ENCODE measurements around the gene ELMO2. TPM values are rescaled to one million over a fixed set of nuclear protein-coding genes. Genes with fewer than 3 reads are reported as not detected.

ELMO2 gene
- total and polyA plus RNA-seq, 5 donors from 2014 or later = 37.7 to 84.9 (median 44.8) TPM

DNA sequence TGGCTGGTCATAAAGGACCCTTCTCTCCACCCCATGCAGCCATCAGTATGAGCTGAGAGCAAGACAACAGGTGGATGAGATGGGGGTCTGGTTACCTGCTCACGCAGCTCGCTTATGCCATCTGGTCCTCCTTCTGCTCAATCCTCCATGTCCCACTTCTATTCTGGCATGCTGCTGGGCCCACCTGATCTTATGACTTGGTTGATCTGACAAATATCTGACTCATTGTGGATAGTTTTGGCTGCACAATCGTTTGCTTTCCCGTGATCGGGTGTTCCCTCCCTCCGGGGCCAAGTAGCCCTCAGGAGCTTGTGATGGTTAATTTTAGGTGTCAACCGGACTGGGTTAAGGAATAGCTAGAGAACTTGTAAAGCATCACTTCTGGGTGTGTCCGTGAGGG is 26.6 kb upstream of the ELMO2 start:
- H3K4me3 ChIP-seq (ENCODE audit: low read depth, low read length) = no peak overlapping the region
- H3K9me3 Mint-ChIP-seq = no peaks in the 10 kb centered on the region
- H3K4me3 Mint-ChIP-seq = no peak overlapping the region
- H3K9me3 ChIP-seq (ENCODE audit: control insufficient read depth in 2 of 2, low read length in 2 of 2) = no peaks in the 10 kb centered on the region
- H3K27me3 ChIP-seq (ENCODE audit: control insufficient read depth, insufficient read depth, low read length) = peaks cover 23% of the 10 kb centered on the region
- H3K27ac ChIP-seq (ENCODE audit: insufficient read depth, low read length, poor library complexity, severe bottlenecking) = no peak overlapping the region
- no peaks in the 10 kb centered on the region for H3K36me3 Mint-ChIP-seq
- DNase-seq = no peak
- H3K4me1 Mint-ChIP-seq = no peaks in the 10 kb centered on the region
- no peak overlapping the region for H3K27ac Mint-ChIP-seq
- no peaks in the 10 kb centered on the region for H3K36me3 ChIP-seq (ENCODE audit: control insufficient read depth, insufficient read depth, low read length)
- H3K27me3 Mint-ChIP-seq = peaks cover 62% of the 10 kb centered on the region
- ATAC-seq (ENCODE audit: low read depth in 2 of 2) = no peak
- no peaks in the 10 kb centered on the region for H3K4me1 ChIP-seq (ENCODE audit: control insufficient read depth, insufficient read depth, low read length, poor library complexity, severe bottlenecking)

DNA sequence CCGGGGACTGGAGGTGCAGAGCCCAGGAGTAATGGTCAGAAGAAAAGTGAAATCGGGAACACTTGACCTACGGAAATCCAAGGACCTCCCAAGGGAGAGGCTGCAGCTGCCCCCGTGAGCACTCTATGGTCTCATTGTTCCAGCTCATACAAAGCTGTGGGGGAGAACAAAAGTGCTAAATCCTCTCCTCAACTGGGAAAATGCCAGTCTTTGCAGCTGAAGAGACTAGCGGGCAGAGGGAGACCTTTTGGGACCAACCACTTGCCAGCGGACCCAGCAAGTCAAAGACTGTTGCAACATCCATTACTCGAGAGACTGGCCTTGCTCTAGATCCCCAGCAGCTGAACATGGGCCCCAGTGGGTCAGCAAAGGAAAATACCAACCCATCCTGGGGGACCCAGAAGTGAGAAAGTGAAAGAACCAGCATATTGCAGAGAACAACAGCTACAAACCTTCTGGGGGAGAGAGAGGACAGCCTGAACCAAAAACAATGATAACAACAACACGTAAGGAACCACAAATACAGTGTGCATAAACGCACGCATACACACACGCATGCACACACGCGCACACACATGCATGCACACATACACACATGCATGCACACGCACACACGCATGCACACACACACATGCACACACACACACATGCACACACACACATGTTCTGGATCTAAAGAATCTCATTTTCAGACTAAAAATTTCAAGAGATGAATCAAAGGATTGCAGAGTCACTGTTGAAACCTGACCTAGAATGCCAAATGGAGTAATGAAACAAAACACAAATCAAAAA is 24.7 kb upstream of the ELMO2 start:
- Histone ChIP-seq H3K27me3 (ENCODE audit: control insufficient read depth, insufficient read depth, low read length) (peaks cover 35% of the 10 kb centered on the region), H3K9me3 (ENCODE audit: control insufficient read depth in 2 of 2, low read length in 2 of 2) (no peaks in the 10 kb centered on the region), H3K27ac (ENCODE audit: insufficient read depth, low read length, poor library complexity, severe bottlenecking) (no peak overlapping the region), H3K36me3 (ENCODE audit: control insufficient read depth, insufficient read depth, low read length) (no peaks in the 10 kb centered on the region), H3K4me3 (ENCODE audit: low read depth, low read length) (no peak overlapping the region), H3K4me1 (ENCODE audit: control insufficient read depth, insufficient read depth, low read length, poor library complexity, severe bottlenecking) (no peaks in the 10 kb centered on the region)
- H3K27ac Mint-ChIP-seq = no peak overlapping the region
- H3K4me3 Mint-ChIP-seq = no peak overlapping the region
- H3K4me1 Mint-ChIP-seq = no peaks in the 10 kb centered on the region
- H3K36me3 Mint-ChIP-seq = no peaks in the 10 kb centered on the region
- ATAC-seq (ENCODE audit: low read depth in 2 of 2) = no peak
- DNase-seq = no peak
- H3K27me3 Mint-ChIP-seq = peaks cover 65% of the 10 kb centered on the region
- H3K9me3 Mint-ChIP-seq = no peaks in the 10 kb centered on the region

DNA sequence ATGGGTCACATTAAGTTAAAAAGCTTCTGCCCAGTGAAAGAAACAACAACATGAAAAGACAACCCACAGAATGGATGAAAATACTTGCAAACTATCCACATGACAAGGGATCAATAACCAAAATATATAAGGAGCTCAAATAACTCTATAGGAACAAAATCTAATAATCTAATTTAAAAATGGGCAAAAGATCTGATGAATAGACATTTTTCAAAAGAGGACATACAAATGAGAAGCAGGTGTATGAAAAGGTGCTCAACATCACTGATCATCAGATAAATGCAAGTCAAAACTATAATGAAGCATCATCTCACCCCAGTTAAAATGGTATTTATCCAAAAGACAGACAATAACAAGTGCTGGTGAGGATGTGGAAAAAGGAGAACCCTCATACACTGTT is 21.0 kb upstream of the ELMO2 start:
- H3K4me1 Mint-ChIP-seq = no peaks in the 10 kb centered on the region
- peaks cover 0 to 1% (median 0%) of the 10 kb centered on the region in 7 donors for H3K9me3 Mint-ChIP-seq
- H3K4me3 Mint-ChIP-seq = no peak overlapping the region
- H3K4me3 ChIP-seq (ENCODE audit: low read depth, low read length) = no peak overlapping the region
- H3K27ac ChIP-seq (ENCODE audit: insufficient read depth, low read length, poor library complexity, severe bottlenecking) = no peak overlapping the region
- no peaks in the 10 kb centered on the region for H3K9me3 ChIP-seq (ENCODE audit: control insufficient read depth in 2 of 2, low read length in 2 of 2)
- no peak for DNase-seq
- H3K27me3 ChIP-seq (ENCODE audit: control insufficient read depth, insufficient read depth, low read length) = peaks cover 38% of the 10 kb centered on the region
- no peaks in the 10 kb centered on the region for H3K36me3 Mint-ChIP-seq
- H3K27ac Mint-ChIP-seq = no peak overlapping the region
- H3K27me3 Mint-ChIP-seq = peaks cover 58% of the 10 kb centered on the region
- H3K4me1 ChIP-seq (ENCODE audit: control insufficient read depth, insufficient read depth, low read length, poor library complexity, severe bottlenecking) = no peaks in the 10 kb centered on the region
- H3K36me3 ChIP-seq (ENCODE audit: control insufficient read depth, insufficient read depth, low read length) = no peaks in the 10 kb centered on the region
- no peak for ATAC-seq (ENCODE audit: low read depth in 2 of 2)

DNA sequence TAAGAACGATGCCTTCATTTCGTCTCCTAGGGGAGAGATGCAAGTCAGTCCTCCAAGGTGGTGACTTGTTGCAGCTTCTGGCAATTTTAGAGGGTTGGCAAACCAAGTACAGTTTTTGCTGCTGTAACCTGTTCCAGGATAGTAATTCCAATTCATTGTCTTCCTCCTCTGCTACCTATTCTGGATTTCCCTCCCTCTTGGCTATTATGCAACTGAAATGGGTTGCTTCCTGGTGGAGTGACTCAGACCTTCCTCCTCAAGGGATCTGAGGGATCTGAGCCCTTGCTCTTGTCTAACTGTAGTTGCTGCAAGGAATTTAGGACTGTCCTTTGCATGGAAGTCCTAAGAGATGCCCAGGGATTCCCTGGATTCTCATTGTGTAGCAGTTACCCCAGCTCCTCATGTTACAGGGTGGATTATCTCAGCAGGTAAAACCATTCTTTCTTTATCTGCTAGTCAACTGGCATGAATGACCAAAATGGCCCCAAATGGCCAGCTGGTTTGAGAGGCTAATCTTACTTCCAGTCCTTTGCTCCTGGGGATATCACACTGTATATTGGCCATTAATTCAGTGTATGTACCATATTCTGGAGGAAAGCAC is 17.6 kb upstream of the ELMO2 start:
- Histone ChIP-seq H3K36me3 (ENCODE audit: control insufficient read depth, insufficient read depth, low read length) (no peaks in the 10 kb centered on the region), H3K4me3 (ENCODE audit: low read depth, low read length) (no peak overlapping the region), H3K27me3 (ENCODE audit: control insufficient read depth, insufficient read depth, low read length) (peaks cover 31% of the 10 kb centered on the region), H3K9me3 (ENCODE audit: control insufficient read depth in 2 of 2, low read length in 2 of 2) (no peaks in the 10 kb centered on the region), H3K27ac (ENCODE audit: insufficient read depth, low read length, poor library complexity, severe bottlenecking) (no peak overlapping the region), H3K4me1 (ENCODE audit: control insufficient read depth, insufficient read depth, low read length, poor library complexity, severe bottlenecking) (no peaks in the 10 kb centered on the region)
- no peak overlapping the region for H3K4me3 Mint-ChIP-seq
- H3K27me3 Mint-ChIP-seq = peaks cover 47% of the 10 kb centered on the region
- DNase-seq (no peak), ATAC-seq (ENCODE audit: low read depth in 2 of 2) (no peak)
- no peaks in the 10 kb centered on the region for H3K36me3 Mint-ChIP-seq
- H3K4me1 Mint-ChIP-seq = peaks cover 0 to 4% (median 0%) of the 10 kb centered on the region in 4 donors
- H3K9me3 Mint-ChIP-seq = peaks cover 0 to 1% (median 0%) of the 10 kb centered on the region in 7 donors
- H3K27ac Mint-ChIP-seq = no peak overlapping the region

DNA sequence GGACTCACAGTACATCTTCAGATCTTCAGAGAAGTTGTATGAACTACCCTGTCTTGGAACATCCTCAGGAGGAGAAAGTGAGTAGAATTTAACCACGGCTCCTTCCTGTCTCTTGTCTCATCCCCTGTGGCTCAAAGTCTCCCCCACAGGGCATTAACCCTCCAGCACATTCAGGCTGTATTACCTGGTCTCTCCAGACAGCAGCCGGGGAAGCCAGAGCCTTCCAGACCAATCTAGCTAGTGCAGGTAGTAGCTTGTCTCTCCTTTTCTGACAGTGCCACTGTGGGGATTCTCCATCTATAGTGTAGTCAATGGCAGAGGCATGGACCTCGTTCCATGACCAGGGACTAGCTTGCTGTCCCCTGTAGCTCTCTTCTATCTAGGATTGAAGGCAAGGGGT is 16.9 kb upstream of the ELMO2 start:
- Histone ChIP-seq H3K36me3 (ENCODE audit: control insufficient read depth, insufficient read depth, low read length) (no peaks in the 10 kb centered on the region), H3K27ac (ENCODE audit: insufficient read depth, low read length, poor library complexity, severe bottlenecking) (no peak overlapping the region), H3K4me1 (ENCODE audit: control insufficient read depth, insufficient read depth, low read length, poor library complexity, severe bottlenecking) (no peaks in the 10 kb centered on the region), H3K9me3 (ENCODE audit: control insufficient read depth in 2 of 2, low read length in 2 of 2) (no peaks in the 10 kb centered on the region), H3K27me3 (ENCODE audit: control insufficient read depth, insufficient read depth, low read length) (peaks cover 27% of the 10 kb centered on the region), H3K4me3 (ENCODE audit: low read depth, low read length) (no peak overlapping the region)
- Mint-ChIP-seq H3K27me3 (peaks cover 48% of the 10 kb centered on the region), H3K36me3 (no peaks in the 10 kb centered on the region), H3K4me3 (no peak overlapping the region), H3K9me3 (peaks cover 0 to 1% (median 0%) of the 10 kb centered on the region in 7 donors), H3K27ac (no peak overlapping the region), H3K4me1 (peaks cover 0 to 4% (median 0%) of the 10 kb centered on the region in 4 donors)
- DNase-seq = no peak
- ATAC-seq (ENCODE audit: low read depth in 2 of 2) = no peak

DNA sequence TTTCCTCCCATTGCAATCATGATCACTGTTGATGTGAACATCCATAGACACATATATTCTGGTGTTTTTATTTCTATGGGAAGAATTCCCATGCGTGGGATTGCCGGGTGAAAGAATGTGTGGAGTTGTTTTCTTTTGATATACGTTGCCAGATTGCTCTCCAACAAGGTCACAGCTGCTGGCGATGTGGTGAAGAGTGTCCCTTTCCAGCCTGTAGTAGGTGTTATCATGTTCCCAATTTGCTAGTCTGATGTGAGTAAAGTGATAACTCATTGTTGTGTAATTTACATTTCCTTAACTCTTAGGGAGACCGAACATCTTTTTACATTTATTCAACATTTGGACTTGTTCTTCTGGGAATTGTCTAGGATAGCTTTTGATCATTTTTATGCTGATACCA is 14.5 kb upstream of the ELMO2 start:
- Mint-ChIP-seq H3K4me3 (no peak overlapping the region), H3K36me3 (no peaks in the 10 kb centered on the region), H3K27ac (no peak overlapping the region), H3K9me3 (peaks cover 0 to 5% (median 2%) of the 10 kb centered on the region in 7 donors), H3K27me3 (peaks cover 43% of the 10 kb centered on the region), H3K4me1 (peaks cover 0 to 4% (median 0%) of the 10 kb centered on the region in 4 donors)
- no peaks in the 10 kb centered on the region for H3K4me1 ChIP-seq (ENCODE audit: control insufficient read depth, insufficient read depth, low read length, poor library complexity, severe bottlenecking)
- no peaks in the 10 kb centered on the region for H3K36me3 ChIP-seq (ENCODE audit: control insufficient read depth, insufficient read depth, low read length)
- peaks cover 18% of the 10 kb centered on the region for H3K27me3 ChIP-seq (ENCODE audit: control insufficient read depth, insufficient read depth, low read length)
- peaks cover 0 to 2% of the 10 kb centered on the region in 2 experiments for H3K9me3 ChIP-seq (ENCODE audit: control insufficient read depth in 2 of 2, low read length in 2 of 2)
- DNase-seq (no peak), ATAC-seq (ENCODE audit: low read depth in 2 of 2) (no peak)
- H3K27ac ChIP-seq (ENCODE audit: insufficient read depth, low read length, poor library complexity, severe bottlenecking) = no peak overlapping the region
- no peak overlapping the region for H3K4me3 ChIP-seq (ENCODE audit: low read depth, low read length)

DNA sequence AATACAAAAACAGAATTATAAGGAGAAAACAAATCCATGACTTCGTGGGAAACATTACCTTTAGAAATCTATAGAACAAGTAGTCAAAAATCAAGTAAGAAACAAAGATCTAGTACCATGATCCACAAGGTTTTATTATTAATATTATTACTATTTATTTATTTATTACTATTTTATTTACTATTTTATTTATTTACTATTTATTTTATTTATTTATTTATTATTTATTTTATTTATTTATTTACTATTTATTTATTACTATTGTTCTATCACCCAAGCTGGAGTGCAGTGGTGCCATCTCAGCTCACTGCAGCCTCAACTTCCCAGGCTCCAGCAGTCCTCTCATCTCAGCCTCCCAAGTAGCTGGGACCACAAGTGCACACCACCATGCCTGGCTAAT is 13.5 kb upstream of the ELMO2 start:
- peaks cover 24% of the 10 kb centered on the region for H3K27me3 ChIP-seq (ENCODE audit: control insufficient read depth, insufficient read depth, low read length)
- Mint-ChIP-seq H3K9me3 (peaks cover 0 to 5% (median 2%) of the 10 kb centered on the region in 7 donors), H3K4me3 (no peak overlapping the region), H3K4me1 (peaks cover 0 to 4% (median 0%) of the 10 kb centered on the region in 4 donors), H3K27me3 (peaks cover 52% of the 10 kb centered on the region), H3K27ac (no peak overlapping the region), H3K36me3 (no peaks in the 10 kb centered on the region)
- H3K27ac ChIP-seq (ENCODE audit: insufficient read depth, low read length, poor library complexity, severe bottlenecking) = no peak overlapping the region
- no peak overlapping the region for H3K4me3 ChIP-seq (ENCODE audit: low read depth, low read length)
- ATAC-seq (ENCODE audit: low read depth in 2 of 2) = no peak
- no peaks in the 10 kb centered on the region for H3K36me3 ChIP-seq (ENCODE audit: control insufficient read depth, insufficient read depth, low read length)
- DNase-seq = no peak
- H3K4me1 ChIP-seq (ENCODE audit: control insufficient read depth, insufficient read depth, low read length, poor library complexity, severe bottlenecking) = no peaks in the 10 kb centered on the region
- H3K9me3 ChIP-seq (ENCODE audit: control insufficient read depth in 2 of 2, low read length in 2 of 2) = peaks cover 0 to 2% of the 10 kb centered on the region in 2 experiments

Data from CD4-positive, CD25-positive, alpha-beta regulatory T cell (primary cell).